ENCODE data around the gene MCOLN2.
A peak's percentile ranks its signal among the peaks of the same experiment; 100 is the strongest.
"Not testable (repeated sequence)": the region's sequence is repeated elsewhere in the genome, so short reads cannot be mapped to it uniquely, and the experiment has no call there.

MCOLN2 gene

GRCh38 chr1:84944767-84945486 is 52.0 kb downstream of the MCOLN2 start:
- peak; percentile 63 for DNase-seq (ENCODE audit: low read depth, low spot score)

DNA sequence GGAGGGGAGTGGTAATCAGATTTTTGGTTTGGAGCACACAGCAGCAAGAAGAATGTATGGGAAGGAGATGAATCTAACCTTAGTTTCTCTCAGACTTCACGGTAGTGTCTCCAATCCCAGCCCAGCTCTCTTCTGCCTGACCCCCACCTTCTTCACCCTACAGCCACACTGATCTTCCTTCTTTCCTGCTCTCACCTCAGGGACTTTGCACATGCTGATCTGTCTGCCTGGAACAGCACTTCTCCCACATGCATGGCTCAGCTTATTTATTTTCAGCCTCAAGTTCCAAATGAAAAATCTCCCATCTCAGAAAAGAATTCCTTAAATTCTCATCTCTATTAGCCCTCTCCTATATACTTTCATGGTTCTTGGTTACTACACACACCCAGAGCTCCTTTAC is 55.1 kb downstream of the MCOLN2 start:
- no peak for DNase-seq (ENCODE audit: low read depth, low spot score)

DNA sequence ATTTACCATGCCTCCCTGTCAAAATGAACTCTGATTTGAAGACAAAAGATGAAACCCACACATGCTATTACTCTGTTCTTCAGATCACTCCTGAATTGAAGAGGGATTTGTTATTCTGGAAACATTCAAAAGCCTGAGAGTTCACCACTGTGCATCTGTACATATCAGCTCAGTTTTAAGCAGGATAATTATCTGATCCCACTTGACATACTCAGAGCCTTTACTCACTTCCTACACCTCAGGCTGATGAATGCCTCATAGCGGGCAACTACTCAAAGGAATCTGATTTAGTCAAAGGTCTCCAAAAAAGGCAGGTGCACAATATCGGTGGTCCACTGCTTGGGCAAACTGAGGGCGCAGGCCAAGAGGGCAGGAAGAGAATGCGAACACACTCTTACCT is 56.4 kb downstream of the MCOLN2 start:
- DNase-seq (ENCODE audit: low read depth, low spot score): no peak

DNA sequence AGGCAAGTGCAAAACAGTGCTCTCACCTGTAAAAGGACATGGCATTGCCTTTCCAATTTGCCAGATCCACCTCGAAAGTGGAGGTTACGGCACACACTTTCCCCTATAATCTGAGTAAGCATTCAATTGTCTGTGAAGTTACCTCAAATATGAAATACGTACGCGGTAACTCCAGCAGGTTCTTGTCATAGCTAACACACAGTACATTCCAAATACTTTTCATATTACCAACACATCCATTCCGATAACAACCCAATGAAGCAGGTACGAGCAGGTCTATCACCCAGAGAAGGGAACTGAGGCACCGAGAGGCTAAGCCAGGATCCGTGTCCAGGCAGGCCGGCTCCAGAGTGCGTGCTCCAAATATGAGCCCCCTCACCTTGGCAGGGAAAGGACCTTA is 57.2 kb downstream of the MCOLN2 start:
- no peak for DNase-seq (ENCODE audit: low read depth, low spot score)

DNA sequence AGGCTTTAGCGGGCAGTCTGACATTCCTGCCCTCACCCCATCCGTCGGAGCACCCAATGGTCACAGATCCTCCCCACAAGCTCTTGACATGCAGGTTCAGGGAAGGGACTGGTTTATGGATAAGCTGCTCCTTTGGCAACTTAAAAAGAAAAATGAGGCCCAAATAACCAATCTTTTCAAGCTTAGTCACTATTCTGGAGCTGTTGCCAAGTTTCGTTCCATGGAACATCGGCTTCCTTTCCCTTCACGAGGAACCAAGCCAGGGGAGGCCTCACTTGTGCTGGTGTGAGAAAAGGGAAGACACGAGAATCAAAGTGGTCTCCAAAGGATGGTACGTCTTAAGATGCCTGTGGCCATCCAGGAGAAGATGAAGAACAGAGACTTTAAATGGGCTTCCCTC is 57.8 kb downstream of the MCOLN2 start:
- DNase-seq (ENCODE audit: low read depth, low spot score): no peak

- DNase-seq (ENCODE audit: low read depth, low spot score): no peak
These were observed 60.6 kb downstream of the MCOLN2 start for GRCh38 chr1:84936116-84936810.

- no peak for DNase-seq (ENCODE audit: low read depth, low spot score)
These were observed 63.8 kb downstream of the MCOLN2 start for GRCh38 chr1:84933011-84933611.

- no peak for DNase-seq (ENCODE audit: low read depth, low spot score)
These were observed 66.1 kb downstream of the MCOLN2 start for GRCh38 chr1:84930831-84931230.

GRCh38 chr1:84930329-84930728 is 66.6 kb downstream of the MCOLN2 start:
- no peak for DNase-seq (ENCODE audit: low read depth, low spot score)

DNA sequence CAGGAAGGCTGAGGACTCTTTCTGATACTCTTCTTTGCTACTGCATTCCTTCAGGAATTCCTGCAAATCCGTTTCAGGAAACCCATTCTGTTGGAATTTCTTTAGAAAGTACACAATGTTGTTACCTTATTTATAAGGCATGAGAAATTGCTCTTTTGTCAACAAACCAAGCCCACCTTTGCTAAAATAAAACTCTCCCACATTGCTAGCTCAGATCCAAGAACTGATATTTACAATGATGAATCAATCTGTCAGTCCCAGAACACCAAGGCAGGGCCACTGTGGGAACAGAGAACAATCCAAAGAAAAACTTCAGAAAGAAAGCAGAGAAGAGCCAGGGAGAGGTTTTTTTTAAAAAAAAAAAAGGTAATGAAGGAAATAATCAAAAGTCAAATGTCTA is 67.3 kb downstream of the MCOLN2 start:
- DNase-seq (ENCODE audit: low read depth, low spot score): no peak

- no peak for DNase-seq (ENCODE audit: low read depth, low spot score)
These were observed 67.9 kb downstream of the MCOLN2 start for GRCh38 chr1:84928979-84929378.

DNA sequence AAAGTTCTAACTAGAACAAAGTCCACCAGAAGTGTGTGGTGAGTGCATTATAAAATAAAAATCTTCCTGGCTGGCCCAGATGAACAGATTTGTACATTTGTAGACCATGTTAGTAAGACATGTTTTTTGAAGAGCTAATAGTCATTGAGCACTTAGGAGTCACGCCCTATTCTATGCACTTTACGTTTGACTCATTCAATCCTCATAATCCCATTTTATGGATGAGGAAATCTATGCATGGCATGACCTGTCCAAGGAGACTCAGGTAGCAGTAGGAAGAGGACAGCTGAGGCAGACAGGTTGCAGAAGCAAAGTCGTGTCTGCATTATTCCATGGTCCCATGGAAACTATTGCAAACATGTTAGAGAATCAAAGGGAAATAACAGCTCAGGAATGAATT is 73.6 kb downstream of the MCOLN2 start:
- no peak for DNase-seq (ENCODE audit: low read depth, low spot score)

- DNase-seq (ENCODE audit: low read depth, low spot score): no peak
These were observed 76.8 kb downstream of the MCOLN2 start for GRCh38 chr1:84920159-84920558.

DNA sequence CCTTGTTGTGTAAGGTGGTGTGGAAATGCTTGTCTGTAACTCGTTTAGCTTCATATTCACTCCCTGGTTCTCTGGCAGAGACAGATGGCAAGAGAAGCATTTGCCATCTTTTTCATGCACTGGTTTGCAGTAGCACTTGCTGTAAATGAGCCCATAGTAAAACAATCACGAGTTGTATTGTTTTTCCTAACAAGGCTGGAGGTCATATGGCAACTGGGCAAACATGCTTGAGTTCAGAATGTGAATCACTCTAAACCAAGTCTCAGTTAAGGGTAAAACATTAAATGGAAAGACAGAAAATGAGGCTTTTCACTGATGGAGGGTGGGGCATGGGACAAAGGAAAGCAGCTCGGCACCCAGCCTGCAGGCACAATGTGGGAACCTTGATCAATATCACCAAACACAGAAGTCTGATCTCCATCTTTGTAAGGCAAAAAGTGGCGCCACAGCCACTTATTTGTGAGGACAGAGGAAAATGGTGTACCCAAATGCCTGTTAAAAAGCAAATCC is 77.4 kb downstream of the MCOLN2 start:
- no peak for DNase-seq (ENCODE audit: low read depth, low spot score)

GRCh38 chr1:84918726-84919336 is 78.1 kb downstream of the MCOLN2 start:
- no peak for DNase-seq (ENCODE audit: low read depth, low spot score)

- no peak for DNase-seq (ENCODE audit: low read depth, low spot score)
These were observed 80.0 kb downstream of the MCOLN2 start for GRCh38 chr1:84916897-84917296.

GRCh38 chr1:84913555-84913892 is 83.4 kb downstream of the MCOLN2 start:
- no peak for DNase-seq (ENCODE audit: low read depth, low spot score)

GRCh38 chr1:84912726-84913554 is 84.0 kb downstream of the MCOLN2 start:
- DNase-seq (ENCODE audit: low read depth, low spot score): no peak

GRCh38 chr1:84908746-84909464 is 88.0 kb downstream of the MCOLN2 start:
- not testable (repeated sequence) for DNase-seq (ENCODE audit: low read depth, low spot score)

DNA sequence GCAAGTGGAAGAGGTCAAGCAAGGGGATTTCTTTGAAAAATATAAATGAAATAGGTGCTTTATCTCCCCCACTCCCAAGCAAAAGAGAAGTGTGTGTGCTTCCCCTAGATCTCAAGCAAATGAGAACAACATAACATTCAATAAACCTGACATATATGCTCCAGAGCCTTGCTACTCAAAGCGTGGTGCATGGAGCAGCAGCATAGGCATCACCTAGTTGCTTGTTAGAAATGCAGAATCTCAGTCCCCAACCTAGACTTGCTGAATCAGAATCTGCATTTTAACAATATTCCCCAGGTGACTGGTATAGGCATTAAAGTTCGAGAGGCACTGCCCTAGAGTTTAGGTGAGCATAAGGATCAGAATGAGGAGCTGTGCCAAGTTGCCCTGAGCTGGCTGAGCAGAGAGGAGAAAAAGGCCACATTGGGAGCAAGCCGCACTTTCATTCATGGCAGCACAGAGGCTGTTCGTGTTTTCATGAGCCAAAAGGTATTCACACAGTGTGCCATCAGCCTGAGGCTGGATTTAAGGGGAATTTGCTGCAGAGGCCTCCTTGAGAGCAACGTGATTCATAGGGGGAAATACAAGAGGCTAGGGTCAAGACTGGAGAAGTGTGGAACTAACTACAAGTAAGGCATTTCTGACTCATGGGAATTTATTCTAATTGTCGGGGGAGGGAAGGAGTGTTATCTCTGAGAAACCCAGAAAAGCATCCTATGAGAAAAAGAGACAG is 89.7 kb downstream of the MCOLN2 start:
- DNase-seq (ENCODE audit: low read depth, low spot score): no peak

Data from activated CD4-positive, CD25-positive, alpha-beta regulatory T cell treated with anti-CD3 and anti-CD28 coated beads, Interleukin-2, amount 50 U/mL, for 16 hours (primary cell).